ENCODE measurements around the gene ZDHHC7. TPM values are rescaled to one million over a fixed set of nuclear protein-coding genes. Genes with fewer than 3 reads are reported as not detected.

The ZDHHC7 gene
- total and polyA plus RNA-seq, 2 of the 8 experiments (the other 6 are each of a cell fraction or from before 2014, with no cell fraction given) = 40.5 to 56.3 TPM

- no peak for TF ChIP-seq CHD7 (IDR thresholded peaks at IDR 0.05; ENCODE audit: insufficient replicate concordance, low read length)
- TF ChIP-seq YY1 (IDR thresholded peaks at IDR 0.05; ENCODE audit: low read depth, low read length) = no peak
- TF ChIP-seq BACH1 (IDR thresholded peaks at IDR 0.05; ENCODE audit: low read length) = no peak
- TF ChIP-seq RFX5 (IDR thresholded peaks at IDR 0.05; ENCODE audit: borderline replicate concordance, low read depth, low read length) = no peak
- no peak for TF ChIP-seq POU5F1 (IDR thresholded peaks at IDR 0.05; ENCODE audit: low read depth, low read length)
- no peak for TF ChIP-seq SP4 (IDR thresholded peaks at IDR 0.05; ENCODE audit: low read length)
- TF ChIP-seq SUZ12 (IDR thresholded peaks at IDR 0.05; ENCODE audit: low read length) = no peak
- TF ChIP-seq TCF12 (IDR thresholded peaks at IDR 0.05; ENCODE audit: low read depth, low read length) = no peak
- TF ChIP-seq RAD21 (IDR thresholded peaks at IDR 0.05 in 1 of 2, conservative IDR thresholded peaks at IDR 0.05 in 1 of 2; ENCODE audit: low read depth in 2 of 2, low read length in 2 of 2) = no peak
Measured at GRCh38 chr16:84989749-84990620, 21.4 kb downstream of the ZDHHC7 start (continued).

All from H1 (cell line).